Measurements from ENCODE around the gene IFI27L2.

IFI27L2 gene

GRCh38 chr14:94117856-94118255 lies 11.5 kb downstream of the IFI27L2 start:
- TF ChIP-seq, protein P1, sequence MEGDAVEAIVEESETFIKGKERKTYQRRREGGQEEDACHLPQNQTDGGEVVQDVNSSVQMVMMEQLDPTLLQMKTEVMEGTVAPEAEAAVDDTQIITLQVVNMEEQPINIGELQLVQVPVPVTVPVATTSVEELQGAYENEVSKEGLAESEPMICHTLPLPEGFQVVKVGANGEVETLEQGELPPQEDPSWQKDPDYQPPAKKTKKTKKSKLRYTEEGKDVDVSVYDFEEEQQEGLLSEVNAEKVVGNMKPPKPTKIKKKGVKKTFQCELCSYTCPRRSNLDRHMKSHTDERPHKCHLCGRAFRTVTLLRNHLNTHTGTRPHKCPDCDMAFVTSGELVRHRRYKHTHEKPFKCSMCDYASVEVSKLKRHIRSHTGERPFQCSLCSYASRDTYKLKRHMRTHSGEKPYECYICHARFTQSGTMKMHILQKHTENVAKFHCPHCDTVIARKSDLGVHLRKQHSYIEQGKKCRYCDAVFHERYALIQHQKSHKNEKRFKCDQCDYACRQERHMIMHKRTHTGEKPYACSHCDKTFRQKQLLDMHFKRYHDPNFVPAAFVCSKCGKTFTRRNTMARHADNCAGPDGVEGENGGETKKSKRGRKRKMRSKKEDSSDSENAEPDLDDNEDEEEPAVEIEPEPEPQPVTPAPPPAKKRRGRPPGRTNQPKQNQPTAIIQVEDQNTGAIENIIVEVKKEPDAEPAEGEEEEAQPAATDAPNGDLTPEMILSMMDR (IDR thresholded peaks at IDR 0.05; ENCODE audit: low read depth, low read length) = no peak
- H3K4me3 ChIP-seq (ENCODE audit: low read depth, low read length) = no peak overlapping the region
- no peaks in the 10 kb centered on the region for H3K27me3 ChIP-seq
- DNase-seq = no peak
- no peaks in the 10 kb centered on the region; the same call in none of the 2 replicates for H3K9me3 ChIP-seq
- peaks cover 24% of the 10 kb centered on the region for H3K4me1 ChIP-seq
- no peaks in the 10 kb centered on the region for H3K36me3 ChIP-seq

GRCh38 chr14:94116701-94117100 lies 12.7 kb downstream of the IFI27L2 start:
- no peak overlapping the region for H3K4me3 ChIP-seq (ENCODE audit: low read depth, low read length)
- H3K4me1 ChIP-seq = peaks cover 27% of the 10 kb centered on the region
- H3K27me3 ChIP-seq = no peaks in the 10 kb centered on the region
- no peaks in the 10 kb centered on the region; the same call in none of the 2 replicates for H3K9me3 ChIP-seq
- TF ChIP-seq, protein P1 (IDR thresholded peaks at IDR 0.05; ENCODE audit: low read depth, low read length) = no peak
- no peak for DNase-seq
- no peaks in the 10 kb centered on the region for H3K36me3 ChIP-seq

DNA sequence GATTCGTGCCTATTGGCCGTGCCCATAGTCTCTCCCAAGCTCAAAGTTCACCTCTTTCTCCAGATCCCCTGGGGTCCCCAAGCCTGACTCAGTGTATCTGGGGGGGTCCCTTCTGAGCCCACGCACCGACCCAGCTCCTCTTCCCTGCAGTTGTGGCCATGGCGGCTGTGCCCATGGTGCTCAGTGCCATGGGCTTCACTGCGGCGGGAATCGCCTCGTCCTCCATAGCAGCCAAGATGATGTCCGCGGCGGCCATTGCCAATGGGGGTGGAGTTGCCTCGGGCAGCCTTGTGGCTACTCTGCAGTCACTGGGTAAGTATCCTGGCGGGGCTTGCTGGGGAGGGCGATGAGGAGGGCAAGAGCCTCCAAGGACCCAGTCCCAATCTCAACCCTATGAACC lies 13.8 kb downstream of the IFI27L2 start:
- no peak for DNase-seq

GRCh38 chr14:94115058-94115591 lies 14.3 kb downstream of the IFI27L2 start:
- DNase-seq = peak; percentile 41
- Histone ChIP-seq H3K36me3 (no peaks in the 10 kb centered on the region), H3K4me1 (peaks cover 27% of the 10 kb centered on the region), H3K4me3 (ENCODE audit: low read depth, low read length) (no peak overlapping the region), H3K9me3 (no peaks in the 10 kb centered on the region; the same call in none of the 2 replicates), H3K27me3 (no peaks in the 10 kb centered on the region)
- TF ChIP-seq, protein P1 (IDR thresholded peaks at IDR 0.05; ENCODE audit: low read depth, low read length) = no peak

More for the DNA sequence above, 13.8 kb downstream of the IFI27L2 start:
- Histone ChIP-seq H3K4me1 (peaks cover 27% of the 10 kb centered on the region), H3K36me3 (no peaks in the 10 kb centered on the region), H3K4me3 (ENCODE audit: low read depth, low read length) (no peak overlapping the region), H3K27me3 (no peaks in the 10 kb centered on the region), H3K9me3 (no peaks in the 10 kb centered on the region; the same call in none of the 2 replicates)
- TF ChIP-seq, protein P1 (IDR thresholded peaks at IDR 0.05; ENCODE audit: low read depth, low read length) = no peak

DNA sequence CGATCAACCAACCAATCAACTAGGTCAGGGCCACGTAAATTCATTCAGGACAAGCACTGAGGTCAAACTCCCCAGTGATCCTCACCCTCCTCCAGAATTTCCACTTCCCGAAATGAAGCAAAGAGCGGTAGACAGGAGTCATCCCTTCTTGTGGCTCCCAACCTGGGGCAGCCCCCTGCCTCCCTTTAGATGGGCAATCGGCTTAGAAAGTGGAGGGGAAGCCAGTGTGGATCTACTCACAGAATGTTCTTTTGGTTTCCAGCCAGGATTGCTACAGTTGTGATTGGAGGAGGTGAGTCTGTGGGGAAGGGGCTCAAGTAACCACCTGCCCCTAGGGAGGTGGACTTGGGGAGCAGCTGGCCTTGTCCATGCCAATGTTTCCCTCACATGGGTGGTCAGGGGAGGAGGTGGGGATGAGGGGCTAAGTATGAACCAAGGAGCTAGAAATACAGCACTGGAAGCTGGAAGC lies 14.8 kb downstream of the IFI27L2 start:
- H3K4me3 ChIP-seq (ENCODE audit: low read depth, low read length) = no peak overlapping the region
- DNase-seq = no peak
- peaks cover 27% of the 10 kb centered on the region for H3K4me1 ChIP-seq
- H3K36me3 ChIP-seq = no peaks in the 10 kb centered on the region
- TF ChIP-seq, protein P1 (IDR thresholded peaks at IDR 0.05; ENCODE audit: low read depth, low read length) = no peak
- H3K27me3 ChIP-seq = no peaks in the 10 kb centered on the region
- H3K9me3 ChIP-seq = no peaks in the 10 kb centered on the region; the same call in none of the 2 replicates

DNA sequence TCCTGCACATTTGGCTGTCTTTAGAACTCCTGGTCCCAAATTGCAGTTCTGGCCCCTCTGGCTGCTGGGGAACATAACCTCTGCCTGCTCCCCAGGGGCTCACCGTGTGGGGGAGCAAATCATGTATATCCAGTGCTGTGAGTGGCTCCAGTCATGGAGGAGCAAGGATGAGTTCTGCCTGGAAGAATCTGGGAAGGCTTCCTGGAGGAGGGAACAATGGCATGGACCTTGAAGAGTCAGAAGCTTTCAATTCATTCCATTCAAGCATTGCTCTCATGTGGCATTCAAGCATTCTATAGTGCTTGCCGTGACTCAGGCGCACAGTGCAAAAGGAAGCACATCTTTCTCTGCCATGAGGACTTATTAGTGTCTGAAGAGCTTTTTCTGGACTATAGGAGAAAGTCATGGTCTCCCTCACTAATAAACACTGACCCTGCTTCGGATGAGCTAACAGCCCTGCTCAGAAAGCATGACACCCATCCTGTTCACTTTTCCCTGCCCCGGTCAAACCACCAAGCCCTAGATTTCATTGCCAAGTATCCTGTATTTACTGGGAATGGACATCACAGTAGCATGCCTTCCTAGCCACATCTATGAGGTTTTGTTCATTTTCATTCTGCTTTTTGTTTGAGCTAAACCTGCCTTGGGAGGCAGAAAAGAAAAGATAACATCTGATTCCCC lies 15.4 kb downstream of the IFI27L2 start:
- Histone ChIP-seq H3K4me1 (peaks cover 27% of the 10 kb centered on the region), H3K9me3 (no peaks in the 10 kb centered on the region; the same call in none of the 2 replicates), H3K36me3 (no peaks in the 10 kb centered on the region), H3K27me3 (no peaks in the 10 kb centered on the region), H3K4me3 (ENCODE audit: low read depth, low read length) (no peak overlapping the region)
- TF ChIP-seq, protein P1 (IDR thresholded peaks at IDR 0.05; ENCODE audit: low read depth, low read length) = no peak
- no peak for DNase-seq
